NCI-H1694 treated with DMSO at 0.1 percent for 48 hours (cell line): ENCODE data around the gene MSL1.

ENCODE experiments used
- DNase-seq: peaks from one replicate; lab custom pipeline; 2025; lab: John Stamatoyannopoulos, UW

MSL1 gene

GRCh38 chr17:40091691-40092397 lies 29.9 kb upstream of the MSL1 start:
- DNase-seq: no peak

GRCh38 chr17:40092581-40092980 lies 29.2 kb upstream of the MSL1 start:
- DNase-seq: peak; percentile 25

GRCh38 chr17:40093005-40093579 lies 28.7 kb upstream of the MSL1 start:
- no peak for DNase-seq

GRCh38 chr17:40093580-40094201 lies 28.1 kb upstream of the MSL1 start:
- DNase-seq: no peak

GRCh38 chr17:40094874-40095273 lies 26.9 kb upstream of the MSL1 start:
- no peak for DNase-seq

- DNase-seq: no peak
Observed at GRCh38 chr17:40095351-40095943, 26.3 kb upstream of the MSL1 start.

GRCh38 chr17:40095944-40096791 lies 25.6 kb upstream of the MSL1 start:
- no peak for DNase-seq

- DNase-seq: no peak
Observed at GRCh38 chr17:40097087-40097486, 24.7 kb upstream of the MSL1 start.

- DNase-seq: no peak
Observed at GRCh38 chr17:40097931-40098845, 23.6 kb upstream of the MSL1 start.

GRCh38 chr17:40098846-40099618 lies 22.7 kb upstream of the MSL1 start:
- DNase-seq: peak; percentile 65

- no peak for DNase-seq
Observed at GRCh38 chr17:40099619-40100418, 22.0 kb upstream of the MSL1 start.

- DNase-seq: no peak
Observed at GRCh38 chr17:40100419-40100668, 21.4 kb upstream of the MSL1 start, which contains the start of gene NR1D1. Gene NR1D1, minus strand, starts transcription at chr17:40100589. Its CDS starts 495 bp downstream, at chr17:40100094.

- peak; percentile 95 for DNase-seq
Observed at GRCh38 chr17:40100669-40101366, 21.0 kb upstream of the MSL1 start.

GRCh38 chr17:40101367-40102210 lies 20.2 kb upstream of the MSL1 start:
- DNase-seq: no peak

GRCh38 chr17:40103071-40103661 lies 18.6 kb upstream of the MSL1 start:
- DNase-seq: no peak

- no peak for DNase-seq
Observed at GRCh38 chr17:40103688-40104087, 18.1 kb upstream of the MSL1 start.

GRCh38 chr17:40104594-40105486 lies 16.9 kb upstream of the MSL1 start:
- no peak for DNase-seq
